Hematopoietic multipotent progenitor cell treated with erythropoietin and hydrocortisone succinate and interleukin-3 and kit ligand, for 8 days (in vitro differentiated cells): Measurements from ENCODE around the gene PSMA8.
"Not testable (repeated sequence)": the region's sequence is repeated elsewhere in the genome, so short reads cannot be mapped to it uniquely, and the experiment has no call there.

Experiments used
- DNase-seq: peaks from one replicate; pipeline ENCODE4 v3.0.0-alpha.2; 2015

The PSMA8 gene

DNA sequence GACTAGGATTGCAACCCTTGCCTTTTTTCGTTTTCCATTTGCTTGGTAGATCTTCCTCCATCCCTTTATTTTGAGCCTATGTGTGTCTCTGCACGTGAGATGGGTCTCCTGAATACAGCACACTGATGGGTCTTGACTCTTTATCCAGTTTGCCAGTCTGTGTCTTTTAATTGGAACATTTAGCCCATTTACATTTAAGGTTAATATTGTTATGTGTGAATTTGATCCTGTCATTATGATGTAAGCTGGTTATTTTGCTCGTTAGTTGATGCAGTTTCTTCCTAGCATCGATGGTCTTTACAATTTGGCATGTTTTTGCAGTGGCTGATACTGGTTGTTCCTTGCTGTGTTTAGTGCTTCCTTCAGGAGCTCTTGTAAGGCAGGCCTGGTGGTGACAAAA, 108.7 kb downstream of the PSMA8 start:
- DNase-seq = not testable (repeated sequence)
